ENCODE results near the gene VSIG1.

The VSIG1 gene

DNA sequence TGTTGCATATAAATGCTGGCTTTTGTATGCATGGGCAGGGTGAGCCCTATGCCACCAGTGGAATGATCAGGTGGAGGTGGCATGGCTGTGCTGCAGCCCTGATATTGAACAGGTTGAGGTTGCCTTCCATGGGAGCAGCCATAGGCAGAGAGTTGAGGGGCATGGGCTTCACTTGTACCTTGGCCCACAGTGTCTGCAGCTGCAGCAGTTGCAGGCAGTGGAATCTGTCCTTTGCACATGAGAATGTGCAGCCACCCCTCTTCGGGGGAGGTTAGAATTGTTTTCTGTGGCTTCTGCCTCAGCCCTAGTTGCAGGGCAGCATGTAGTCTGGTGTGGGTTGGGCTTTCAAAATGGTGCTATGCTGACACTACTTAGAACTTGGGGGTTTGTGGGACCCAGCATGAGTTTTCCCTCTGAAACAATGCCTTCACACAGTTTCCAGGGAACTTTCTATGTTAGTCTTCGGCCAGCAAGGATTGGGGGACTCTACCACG, 25.4 kb upstream of the VSIG1 start:
- no peaks in the 10 kb centered on the region for H3K9me3 ChIP-seq
- no peaks in the 10 kb centered on the region for H3K36me3 ChIP-seq
- no peak for TF ChIP-seq CTCF (IDR thresholded peaks at IDR 0.05)
- H3K4me1 ChIP-seq (ENCODE audit: control insufficient read depth in 1 of 2, insufficient read depth in 1 of 2, low read depth in 1 of 2, low read length in 1 of 2) = peaks cover 0 to 7% of the 10 kb centered on the region in 2 experiments
- H3K27me3 ChIP-seq = no peaks in the 10 kb centered on the region
- peak overlapping the region in 1 of 2 experiments; percentile 2 for H3K4me3 ChIP-seq (ENCODE audit: low read depth in 1 of 2, low read length in 1 of 2)
- H3K27ac ChIP-seq = peak overlapping the region; percentile 6

DNA sequence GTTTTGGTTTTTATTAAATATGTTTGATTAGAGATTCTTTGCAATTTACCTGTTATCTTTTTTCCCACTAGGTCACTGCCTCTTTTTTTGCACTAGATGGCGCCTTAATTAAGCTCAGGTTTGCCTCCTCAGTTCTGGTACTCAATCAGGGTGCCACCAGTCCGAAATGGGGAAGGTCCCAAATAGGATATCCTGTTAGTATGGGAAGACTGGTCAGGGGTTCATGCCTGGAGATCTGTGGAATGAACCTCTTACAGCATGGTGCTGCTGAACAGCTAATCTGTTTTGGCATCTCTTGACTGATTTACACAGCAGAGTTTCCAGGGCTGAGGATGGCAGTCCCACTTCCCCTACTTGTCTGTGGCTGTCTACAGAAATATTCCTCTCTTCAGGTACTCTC, 24.2 kb upstream of the VSIG1 start:
- TF ChIP-seq CTCF (IDR thresholded peaks at IDR 0.05) = peak; percentile 35
- Histone ChIP-seq H3K9me3 (no peaks in the 10 kb centered on the region), H3K36me3 (no peaks in the 10 kb centered on the region), H3K4me3 (ENCODE audit: low read depth in 1 of 2, low read length in 1 of 2) (no peak overlapping the region), H3K27me3 (no peaks in the 10 kb centered on the region), H3K4me1 (ENCODE audit: control insufficient read depth in 1 of 2, insufficient read depth in 1 of 2, low read depth in 1 of 2, low read length in 1 of 2) (peaks cover 0 to 7% of the 10 kb centered on the region in 2 experiments), H3K27ac (no peak overlapping the region)

- Histone ChIP-seq H3K27me3 (no peaks in the 10 kb centered on the region), H3K27ac (no peak overlapping the region), H3K36me3 (no peaks in the 10 kb centered on the region), H3K4me3 (ENCODE audit: low read depth in 1 of 2, low read length in 1 of 2) (no peak overlapping the region), H3K9me3 (no peaks in the 10 kb centered on the region), H3K4me1 (ENCODE audit: control insufficient read depth in 1 of 2, insufficient read depth in 1 of 2, low read depth in 1 of 2, low read length in 1 of 2) (peaks cover 0 to 7% of the 10 kb centered on the region in 2 experiments)
- TF ChIP-seq CTCF (IDR thresholded peaks at IDR 0.05) = no peak
These were observed 22.3 kb upstream of the VSIG1 start for GRCh38 chrX:108022491-108023089.

- Histone ChIP-seq H3K4me1 (ENCODE audit: control insufficient read depth in 1 of 2, insufficient read depth in 1 of 2, low read depth in 1 of 2, low read length in 1 of 2) (peaks cover 0 to 5% of the 10 kb centered on the region in 2 experiments), H3K36me3 (no peaks in the 10 kb centered on the region), H3K27ac (no peak overlapping the region), H3K9me3 (no peaks in the 10 kb centered on the region), H3K27me3 (no peaks in the 10 kb centered on the region), H3K4me3 (ENCODE audit: low read depth in 1 of 2, low read length in 1 of 2) (no peak overlapping the region)
- no peak for TF ChIP-seq CTCF (IDR thresholded peaks at IDR 0.05)
These were observed 19.5 kb upstream of the VSIG1 start for GRCh38 chrX:108025376-108025775.

DNA sequence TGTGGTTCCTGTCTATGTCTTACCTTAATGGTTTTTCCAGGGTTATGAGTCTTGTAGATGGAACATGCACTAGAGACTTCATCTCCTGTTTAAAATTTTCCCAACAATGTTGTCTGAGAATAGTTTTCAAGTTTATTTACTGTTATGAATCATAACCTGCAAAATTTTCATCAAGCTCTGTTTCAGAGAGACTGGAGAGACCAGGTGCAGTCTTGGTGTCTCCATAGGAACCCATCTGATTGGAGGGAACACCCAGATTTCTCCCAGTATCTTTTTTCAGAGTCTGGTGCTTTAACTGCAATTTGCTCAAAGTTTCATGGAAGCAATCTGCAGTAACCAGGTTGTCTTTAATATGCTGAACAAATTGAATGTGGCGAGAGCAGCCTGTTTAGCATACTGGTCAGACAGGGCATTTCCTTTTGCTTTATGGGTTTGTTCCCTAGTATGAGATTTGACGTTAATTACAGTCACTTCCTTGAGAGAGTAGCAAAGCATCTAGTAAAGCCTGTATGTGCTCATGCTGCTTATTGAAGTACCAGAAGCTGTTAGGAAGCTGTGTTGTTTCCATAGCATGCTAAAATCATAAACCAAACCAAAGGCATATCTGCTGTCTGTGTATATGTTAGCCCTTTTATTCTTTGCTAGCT, 18.8 kb upstream of the VSIG1 start:
- no peak for TF ChIP-seq CTCF (IDR thresholded peaks at IDR 0.05)
- Histone ChIP-seq H3K27me3 (no peaks in the 10 kb centered on the region), H3K4me3 (ENCODE audit: low read depth in 1 of 2, low read length in 1 of 2) (no peak overlapping the region), H3K4me1 (ENCODE audit: control insufficient read depth in 1 of 2, insufficient read depth in 1 of 2, low read depth in 1 of 2, low read length in 1 of 2) (peaks cover 0 to 5% of the 10 kb centered on the region in 2 experiments), H3K27ac (no peak overlapping the region), H3K9me3 (no peaks in the 10 kb centered on the region), H3K36me3 (no peaks in the 10 kb centered on the region)
